PC-9 (cell line): ENCODE data around the gene FLT4. TPM values are rescaled to one million over a fixed set of nuclear protein-coding genes. Genes with fewer than 3 reads are reported as not detected.

Source experiments
- BruUV-seq: library from RNA; stranded (reverse); fragments of 400-500 nt; replicated peaks from 2 replicates; lab custom pipeline; 2021; lab: Mats Ljungman, UMichigan
- CTCF ChIA-PET: fragments of 300-600 bp; sonication (Branson Sonifier 250); formaldehyde crosslinking; loops from one replicate; lab custom pipeline; 2022; ENCODE audit warnings: antibody characterized with exemption; lab: Charles Lee
- POLR2A ChIA-PET: fragments of 300-600 bp; sonication (Branson Sonifier 250); formaldehyde crosslinking; loops from one replicate; lab custom pipeline; 2022; ENCODE audit warnings: antibody characterized with exemption; ENCODE audit not compliant: unreplicated experiment; lab: Charles Lee
- DNase-seq, 2 experiments: peaks; one replicate each; pipeline versions ENCODE4 v3.0.0 to v3.0.0-alpha.2; 2015 to 2022; ENCODE audit warnings: mixed read lengths in 1 of 2
- H2AFZ ChIP-seq: fragments of 200-600 bp; sonication (generic); 2 replicates; pipeline ENCODE4 v1.8.1; 2017; ENCODE audit warnings: antibody characterized with exemption
- H3F3A ChIP-seq: fragments of 200-600 bp; sonication (generic); 2 replicates; pipeline ENCODE4 v1.8.1; 2017; ENCODE audit warnings: antibody characterized with exemption, mild to moderate bottlenecking, low read depth; ENCODE audit not compliant: insufficient read depth
- H3K27ac ChIP-seq: fragments of 200-600 bp; sonication (generic); 2 replicates; pipeline ENCODE4 v1.6.1; 2016; ENCODE audit warnings: mixed run types
- H3K27me3 ChIP-seq: fragments of 200-600 bp; sonication (generic); 2 replicates; pipeline ENCODE4 v1.6.1; 2016; ENCODE audit warnings: low read depth, mixed run types; ENCODE audit not compliant: insufficient read depth
- H3K36me3 ChIP-seq: fragments of 200-600 bp; sonication (generic); 2 replicates; pipeline ENCODE4 v1.6.1; 2016; ENCODE audit warnings: low read depth, mixed run types
- H3K4me1 ChIP-seq: fragments of 200-600 bp; sonication (generic); replicated peaks from 2 replicates; pipeline ENCODE4 v1.6.1; 2016; ENCODE audit warnings: mixed run types; ENCODE audit not compliant: insufficient read depth
- H3K4me2 ChIP-seq: fragments of 200-600 bp; sonication (generic); 2 replicates; pipeline ENCODE4 v1.6.1; 2017; ENCODE audit warnings: mixed run types
- H3K4me3 ChIP-seq: fragments of 200-600 bp; sonication (generic); 2 replicates; pipeline ENCODE4 v1.6.1; 2016; ENCODE audit warnings: mixed run types
- H3K79me2 ChIP-seq: fragments of 200-600 bp; sonication (generic); 2 replicates; pipeline ENCODE4 v1.6.1; 2017; ENCODE audit warnings: low read depth, mixed run types
- H3K9me2 ChIP-seq: fragments of 200-600 bp; sonication (generic); 2 replicates; pipeline ENCODE4 v1.8.1; 2017; ENCODE audit warnings: mild to moderate bottlenecking; ENCODE audit not compliant: insufficient read depth
- H3K9me3 ChIP-seq: fragments of 200-600 bp; sonication (generic); 2 replicates; pipeline ENCODE4 v1.8.1; 2016; ENCODE audit warnings: low read depth; ENCODE audit not compliant: insufficient read depth
- H4K20me1 ChIP-seq: fragments of 200-600 bp; sonication (generic); 2 replicates; pipeline ENCODE4 v1.8.1; 2017; ENCODE audit not compliant: insufficient read depth
- CTCF ChIP-seq: fragments of 200-600 bp; sonication (generic); conservative IDR thresholded peaks from 2 replicates; pipeline ENCODE4 v1.6.1; 2017; ENCODE audit warnings: mixed run types, antibody characterized with exemption, mild to moderate bottlenecking, moderate library complexity
- EZH2 ChIP-seq: fragments of 200-600 bp; sonication (generic); IDR thresholded peaks from 2 replicates; pipeline ENCODE4 v1.8.0; 2017; ENCODE audit warnings: antibody characterized with exemption, low read depth
- intact Hi-C: fragments of 100-400 bp; cut with micrococcal nuclease; formaldehyde crosslinking; loops from one replicate; pipeline ENCODE4 v1.10.0; 2022; ENCODE audit not compliant: unreplicated experiment
- total RNA-seq: library from RNA; stranded (reverse); gene quantifications from 2 replicates; pipeline ENCODE4 v1.2.3, GENCODE V29; 2021

Gene FLT4
- total RNA-seq, 1 experiment from 2014 or later = not detected

DNA sequence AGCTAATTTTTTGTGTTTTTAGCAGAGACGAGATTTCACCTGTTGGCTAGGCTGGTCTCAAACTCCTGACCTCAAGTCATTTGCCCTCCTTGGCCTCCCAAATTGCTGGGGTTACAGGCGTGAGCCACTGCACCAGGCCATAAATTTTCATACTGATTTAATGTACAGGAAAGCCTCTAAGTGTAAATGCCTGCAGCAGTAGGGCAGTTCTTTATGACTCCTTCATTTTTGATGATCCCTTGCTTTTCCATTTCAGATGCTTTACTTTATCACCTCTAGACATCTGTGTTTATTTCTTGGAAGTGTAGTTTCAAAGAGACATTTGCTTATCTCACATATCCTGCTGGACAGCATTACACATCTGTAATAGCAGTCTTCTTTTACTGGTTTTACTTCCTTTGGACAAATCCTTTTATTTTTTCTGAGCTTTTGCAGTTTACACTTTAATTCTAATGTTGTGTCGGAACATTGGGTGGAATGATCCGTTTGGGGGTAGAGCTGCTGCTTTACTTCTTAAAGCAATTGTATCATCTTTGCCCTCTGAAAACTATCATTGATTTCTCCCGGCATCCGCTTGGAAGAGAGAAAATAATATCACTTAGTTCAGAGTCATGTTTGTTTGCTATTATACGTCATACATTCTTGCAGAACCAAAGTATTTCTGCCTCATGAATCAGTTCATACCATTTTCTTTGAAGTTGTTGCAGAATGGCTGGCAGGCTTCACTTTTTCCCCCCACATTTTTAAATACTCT is 94.1 kb downstream of the FLT4 start:
- TF ChIP-seq CTCF = no peak
- TF ChIP-seq EZH2 = no peak
- Histone ChIP-seq H3K27me3 (no peaks in the 10 kb centered on the region), H3K4me2 (no peak overlapping the region), H3K9me3 (no peaks in the 10 kb centered on the region), H3K9me2 (no peaks in the 10 kb centered on the region), H3F3A (no peaks in the 10 kb centered on the region; the same call in 1 of the 2 replicates), H2AFZ (no peak overlapping the region), H3K27ac (no peak overlapping the region), H3K4me1 (no peaks in the 10 kb centered on the region), H3K36me3 (peaks cover 14% of the 10 kb centered on the region; the same call in 1 of the 2 replicates), H3K79me2 (peaks cover 20% of the 10 kb centered on the region), H4K20me1 (peaks cover 20% of the 10 kb centered on the region; the same call in 1 of the 2 replicates), H3K4me3 (no peak overlapping the region)
- ChIA-PET POLR2A (no interaction called here), CTCF (no interaction called here)
- BruUV-seq = no TSS peak
- intact Hi-C loops = no loop called here
- no peak for DNase-seq

GRCh38 chr5:180553530-180553929 is 95.9 kb downstream of the FLT4 start:
- ChIA-PET CTCF (no interaction called here), POLR2A (no interaction called here)
- no peaks in the 10 kb centered on the region for H3K4me1 ChIP-seq
- H3K9me2 ChIP-seq = no peaks in the 10 kb centered on the region
- peaks cover 22% of the 10 kb centered on the region for H4K20me1 ChIP-seq
- H3K79me2 ChIP-seq = peaks cover 3% of the 10 kb centered on the region; the same call in 1 of the 2 replicates
- TF ChIP-seq CTCF (no peak), EZH2 (no peak)
- no peaks in the 10 kb centered on the region; the same call in 1 of the 2 replicates for H3F3A ChIP-seq
- no peak overlapping the region for H3K27ac ChIP-seq
- BruUV-seq = no TSS peak
- H3K4me2 ChIP-seq = no peak overlapping the region
- intact Hi-C loops = no loop called here
- no peaks in the 10 kb centered on the region for H3K9me3 ChIP-seq
- H3K36me3 ChIP-seq = peaks cover 21% of the 10 kb centered on the region; the same call in 1 of the 2 replicates
- no peak overlapping the region for H2AFZ ChIP-seq
- no peak overlapping the region for H3K4me3 ChIP-seq
- no peaks in the 10 kb centered on the region for H3K27me3 ChIP-seq
- DNase-seq = no peak

Other genes with a start within 250 kb of the FLT4 start
- 43.8 and 48.8 TPM in 2 replicates for gene CNOT6, start 155.2 kb downstream of the FLT4 start, total RNA-seq
- gene SCGB3A1, start 58.1 kb downstream of the FLT4 start, total RNA-seq = not detected in 2 replicates
- not detected in 2 replicates for gene OR2Y1, start 90.5 kb upstream of the FLT4 start, total RNA-seq
- gene MGAT1, start 153.2 kb upstream of the FLT4 start, total RNA-seq = 96.6 and 103 TPM in 2 replicates
- gene ZFP62, start 211.7 kb upstream of the FLT4 start, total RNA-seq = 48.6 and 57.3 TPM in 2 replicates
- not detected in 2 replicates for gene BTNL8, start 249.6 kb upstream of the FLT4 start, total RNA-seq